ENCODE measurements around the gene OPRD1.

The OPRD1 gene

DNA sequence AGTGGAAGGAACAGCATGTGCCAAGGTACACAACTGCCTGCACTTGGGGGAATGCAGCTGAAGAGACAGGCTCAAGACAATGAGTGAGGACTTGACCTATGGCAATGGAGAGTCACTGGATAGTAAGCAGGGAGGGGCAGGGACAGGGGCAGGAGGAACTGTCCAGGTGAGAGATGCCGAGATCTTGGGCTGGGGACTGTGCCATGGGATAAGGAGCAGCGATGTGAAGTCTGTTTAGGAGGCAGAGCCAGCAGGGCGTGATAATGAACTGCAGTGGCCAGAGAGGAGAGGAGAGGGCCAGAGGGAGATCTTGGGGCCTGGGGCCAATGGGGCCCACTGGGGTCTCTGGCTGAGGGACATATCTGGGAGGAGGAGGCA is 84.6 kb downstream of the OPRD1 start:
- no peak for DNase-seq (ENCODE audit: low read depth)
- no peak overlapping the region for H3K4me3 ChIP-seq (ENCODE audit: low read depth, low read length)

- H3K4me3 ChIP-seq (ENCODE audit: low read depth, low read length), result no peak overlapping the region
- no peak for DNase-seq (ENCODE audit: low read depth)
Measured at GRCh38 chr1:28897789-28898188, 85.8 kb downstream of the OPRD1 start.

- H3K4me3 ChIP-seq (ENCODE audit: low read depth, low read length), result no peak overlapping the region
- DNase-seq (ENCODE audit: low read depth), result no peak
Measured at GRCh38 chr1:28898405-28898881, 86.5 kb downstream of the OPRD1 start.

GRCh38 chr1:28899267-28899666 is 87.3 kb downstream of the OPRD1 start:
- no peak overlapping the region for H3K4me3 ChIP-seq (ENCODE audit: low read depth, low read length)
- no peak for DNase-seq (ENCODE audit: low read depth)

DNA sequence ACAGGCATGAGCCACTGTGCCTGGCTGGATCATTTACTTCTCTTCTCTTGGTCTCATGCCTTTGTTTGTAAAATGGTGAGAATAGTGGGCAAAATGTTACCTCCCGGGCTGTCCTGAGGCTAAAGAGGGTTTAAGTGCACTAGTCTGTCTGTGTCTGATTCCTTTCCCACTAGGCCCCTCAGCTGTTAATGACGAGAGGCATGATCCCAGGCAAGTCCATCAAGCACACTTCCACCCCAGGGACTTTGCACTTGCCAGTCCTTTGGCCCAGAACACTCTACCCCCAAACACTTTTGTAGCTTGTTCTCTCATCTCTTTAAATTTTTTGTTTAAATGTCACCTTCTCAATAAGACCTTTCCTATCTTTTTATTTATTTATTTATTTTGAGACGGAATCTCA is 88.6 kb downstream of the OPRD1 start:
- no peak for DNase-seq (ENCODE audit: low read depth)
- no peak overlapping the region for H3K4me3 ChIP-seq (ENCODE audit: low read depth, low read length)

GRCh38 chr1:28902738-28903137 is 90.8 kb downstream of the OPRD1 start:
- no peak for DNase-seq (ENCODE audit: low read depth)
- H3K4me3 ChIP-seq (ENCODE audit: low read depth, low read length), result no peak overlapping the region

- DNase-seq (ENCODE audit: low read depth), result no peak
- no peak overlapping the region for H3K4me3 ChIP-seq (ENCODE audit: low read depth, low read length)
Measured at GRCh38 chr1:28905921-28906666, 94.1 kb downstream of the OPRD1 start.

- no peak for DNase-seq (ENCODE audit: low read depth)
- no peak overlapping the region for H3K4me3 ChIP-seq (ENCODE audit: low read depth, low read length)
Measured at GRCh38 chr1:28909198-28909597, 97.2 kb downstream of the OPRD1 start.

DNA sequence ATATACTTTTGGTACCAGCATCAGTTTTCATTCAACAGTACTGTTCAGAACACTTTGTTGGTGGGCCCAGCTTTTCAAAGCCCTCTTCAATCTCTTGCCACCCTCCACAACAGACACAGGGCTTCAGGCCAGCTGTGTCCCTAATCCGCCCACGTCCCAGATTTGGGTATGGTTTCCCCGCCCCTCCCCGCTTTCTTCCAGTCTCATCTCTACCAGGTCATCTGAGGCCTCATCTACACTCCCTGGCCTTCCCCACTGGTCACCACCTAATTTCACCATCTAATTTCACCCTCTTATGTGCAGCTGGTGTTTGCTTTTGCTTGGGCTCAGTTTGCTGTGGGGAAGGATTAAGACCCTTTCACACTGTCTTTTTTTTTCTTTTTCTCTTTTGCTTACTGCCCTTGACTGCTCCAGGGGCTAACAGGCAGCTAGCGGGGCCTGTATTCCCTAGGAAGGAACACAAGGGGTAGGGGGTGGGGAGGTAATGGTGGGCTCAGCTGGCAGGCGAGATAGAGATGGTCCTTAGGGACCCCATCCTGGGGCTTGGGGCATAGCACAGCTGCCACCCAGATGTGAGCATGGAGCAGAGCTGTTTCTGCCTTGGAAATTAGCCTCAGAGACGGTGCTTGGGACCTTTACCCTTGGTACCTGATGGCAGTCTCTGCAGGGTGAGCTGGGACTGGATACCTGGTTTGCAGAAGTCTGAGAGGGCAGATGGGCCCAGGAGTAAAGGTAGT is 98.6 kb downstream of the OPRD1 start:
- H3K4me3 ChIP-seq (ENCODE audit: low read depth, low read length), result no peak overlapping the region
- no peak for DNase-seq (ENCODE audit: low read depth)

- no peak for DNase-seq (ENCODE audit: low read depth)
- H3K4me3 ChIP-seq (ENCODE audit: low read depth, low read length), result peak overlapping the region; percentile 61
Measured at GRCh38 chr1:28913786-28914227, 101.8 kb downstream of the OPRD1 start.

DNA sequence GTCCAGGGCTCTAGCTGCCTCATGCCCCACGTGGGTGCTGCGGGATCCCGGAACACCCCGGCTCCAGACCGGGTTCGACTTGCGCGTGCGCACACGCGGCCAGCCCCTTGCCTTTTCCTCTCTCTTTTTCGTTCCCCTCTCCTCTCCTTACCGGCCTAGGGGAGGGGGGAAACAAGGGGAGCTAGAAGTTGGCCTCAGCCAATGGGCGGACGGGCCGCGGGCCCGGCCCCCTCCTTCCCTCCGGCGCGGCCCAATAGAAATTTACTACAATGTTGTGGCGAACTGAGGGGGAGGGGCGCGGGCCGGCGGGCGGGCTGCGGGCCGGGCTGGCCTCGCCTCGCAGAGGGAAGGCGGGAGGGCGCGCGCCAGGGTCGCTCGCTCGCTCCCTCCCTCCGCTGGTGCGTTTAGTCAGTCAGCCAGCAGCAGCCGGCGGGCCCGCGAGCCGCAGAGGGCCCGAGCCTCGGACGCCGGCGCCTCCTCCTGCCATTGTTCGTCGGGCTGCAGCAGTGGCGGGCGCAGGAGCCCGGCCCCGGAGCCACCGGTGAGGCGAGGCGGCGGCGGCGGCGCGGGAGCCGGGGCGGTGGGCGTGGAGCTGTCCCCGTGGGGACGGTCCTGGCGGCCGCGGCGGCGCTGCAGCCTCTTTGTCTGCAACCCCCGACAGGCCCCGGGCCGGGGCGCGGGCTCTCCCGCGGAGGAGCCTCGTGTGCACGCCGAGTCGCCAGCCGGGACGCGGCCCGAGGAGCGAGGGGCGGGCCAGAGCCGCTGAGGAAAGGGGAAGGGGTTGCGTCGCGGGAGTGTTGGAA is 102.5 kb downstream of the OPRD1 start, which contains the start of gene EPB41:
EPB41 (plus strand) TSS at position 342 of the 803 bp plus-strand sequence. CDS start 72,869 bp downstream, outside the sequence.
- H3K4me3 ChIP-seq (ENCODE audit: low read depth, low read length), result peak within 1 kb of the TSS; percentile 61

DNA sequence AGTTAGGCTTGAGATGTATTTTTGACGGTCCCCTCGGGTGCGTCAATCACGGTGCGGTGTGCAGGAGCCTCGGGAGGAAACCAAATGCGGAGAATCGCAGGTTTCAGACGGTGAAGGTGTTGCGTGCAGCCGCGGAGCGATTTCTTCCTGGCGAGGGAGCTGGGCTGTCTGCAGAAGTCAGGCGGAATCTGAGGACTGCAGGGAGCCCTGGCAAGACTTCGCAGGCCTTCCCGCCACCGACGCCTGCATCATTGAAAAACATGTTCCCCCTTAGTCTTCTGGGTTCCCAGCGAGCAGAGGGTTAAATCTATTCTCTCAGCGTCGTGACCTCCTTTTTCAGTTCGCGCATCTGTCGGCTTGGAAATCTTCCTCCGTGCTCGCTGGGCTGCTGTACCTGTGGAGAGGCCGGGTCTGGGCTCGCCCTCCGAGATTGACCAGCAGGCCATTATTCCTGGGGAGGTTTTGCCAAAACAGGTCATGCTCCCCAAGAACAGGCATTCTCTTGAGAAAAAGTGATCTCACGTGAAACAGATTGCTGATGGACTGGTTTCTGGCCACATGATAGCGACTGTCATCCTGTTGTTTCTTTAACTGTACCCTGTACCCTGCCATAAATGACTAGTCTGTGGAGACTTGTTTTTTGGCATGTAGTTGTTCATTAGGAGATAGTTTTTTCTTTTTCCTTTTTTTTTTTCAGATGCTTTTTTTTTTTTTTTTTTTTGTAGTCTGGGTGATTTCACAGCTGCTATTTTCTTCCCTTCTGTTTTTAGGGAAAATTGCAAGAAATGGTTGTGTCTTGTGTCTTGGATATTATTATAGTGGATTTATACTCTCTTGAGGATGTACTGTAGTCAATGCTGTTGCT is 103.3 kb downstream of the OPRD1 start:
- no peak for DNase-seq (ENCODE audit: low read depth)
- peak overlapping the region; percentile 61 for H3K4me3 ChIP-seq (ENCODE audit: low read depth, low read length)

More for the DNA sequence above, 102.5 kb downstream of the OPRD1 start, which contains the start of gene EPB41:
- DNase-seq (ENCODE audit: low read depth), result peak; percentile 56

DNA sequence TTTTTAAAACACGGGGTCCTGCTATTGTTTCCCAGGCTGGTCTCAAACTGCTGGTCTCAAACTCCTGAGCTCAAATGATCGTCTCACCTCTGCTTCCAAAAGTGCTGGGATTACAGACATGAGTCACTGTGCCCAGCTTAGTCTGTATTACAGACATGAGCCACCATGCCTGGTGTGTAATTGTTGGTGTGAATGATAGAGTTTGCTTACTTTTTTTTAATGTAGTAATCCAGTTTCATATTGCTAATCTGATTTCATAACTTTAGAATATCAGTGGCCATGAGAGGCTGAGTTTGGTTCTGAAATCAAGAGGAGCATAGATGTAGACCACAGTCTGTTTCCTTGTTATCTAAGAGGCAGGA is 105.8 kb downstream of the OPRD1 start:
- H3K4me3 ChIP-seq (ENCODE audit: low read depth, low read length), result no peak overlapping the region
- DNase-seq (ENCODE audit: low read depth), result no peak

Measured in skeletal muscle cell (primary cell).